ENCODE measurements around the gene WIPF1.

- no peak for TF ChIP-seq CTCF (IDR thresholded peaks at IDR 0.05)
- TF ChIP-seq MAX (IDR thresholded peaks at IDR 0.05; ENCODE audit: low read depth), result no peak
- no peak for TF ChIP-seq ZBTB33 (IDR thresholded peaks at IDR 0.05; ENCODE audit: borderline replicate concordance, low read depth)
- TF ChIP-seq CHD2 (IDR thresholded peaks at IDR 0.05; ENCODE audit: low read length, partially characterized antibody), result no peak
- TF ChIP-seq RAD21 (IDR thresholded peaks at IDR 0.05; ENCODE audit: low read length), result no peak
- no peak for TF ChIP-seq PBX3 (IDR thresholded peaks at IDR 0.05)
- TF ChIP-seq EP300 (IDR thresholded peaks at IDR 0.05; ENCODE audit: borderline replicate concordance in 1 of 2, low read depth in 1 of 2, low read length in 1 of 2), result no peak
- TF ChIP-seq GABPA (IDR thresholded peaks at IDR 0.05; ENCODE audit: low read depth), result no peak
- no peak for TF ChIP-seq YY1 (IDR thresholded peaks at IDR 0.05; ENCODE audit: low read depth)
These were observed 36.9 kb downstream of the WIPF1 start for GRCh38 chr2:174560737-174561136.
